ENCODE results near the gene SMG1.

GRCh38 chr16:18931756-18932155 lies 5.5 kb upstream of the SMG1 start:
- TF ChIP-seq DBP (CRISPR knock-in tag; IDR thresholded peaks at IDR 0.05; ENCODE audit: not compliant biosample characterization) (no peak), PBX3 (CRISPR knock-in tag; IDR thresholded peaks at IDR 0.05; ENCODE audit: borderline replicate concordance) (no peak), YEATS4 (CRISPR knock-in tag; IDR thresholded peaks at IDR 0.05; ENCODE audit: borderline replicate concordance) (no peak), POLR2A (IDR thresholded peaks at IDR 0.05; ENCODE audit: insufficient read depth in 1 of 2, low read depth in 2 of 2, low read length in 2 of 2) (no peak), ZNF512 (CRISPR knock-in tag; IDR thresholded peaks at IDR 0.05) (no peak), ZBTB7B (CRISPR knock-in tag; IDR thresholded peaks at IDR 0.05) (no peak), FOXJ3 (CRISPR knock-in tag; IDR thresholded peaks at IDR 0.05; ENCODE audit: borderline replicate concordance) (no peak), SMAD3 (CRISPR knock-in tag; IDR thresholded peaks at IDR 0.05) (no peak), CENPT (CRISPR knock-in tag; IDR thresholded peaks at IDR 0.05; ENCODE audit: low read depth) (no peak), ZMYM4 (CRISPR knock-in tag; IDR thresholded peaks at IDR 0.05) (no peak), ZNF24 (IDR thresholded peaks at IDR 0.05) (no peak), MEIS2 (CRISPR knock-in tag; IDR thresholded peaks at IDR 0.05) (no peak), MTERF4 (CRISPR knock-in tag; IDR thresholded peaks at IDR 0.05) (no peak)
